ENCODE results near the gene ME1.

The ME1 gene

GRCh38 chr6:83169106-83169505 is 261.7 kb downstream of the ME1 start:
- ChIA-PET POLR2A (ENCODE audit: low non-redundant PET) (no interaction called here), CTCF (interaction anchor here (1.1 kb wide), 1 partner anchor 102 kb away, joined by 3 read pairs; no protein-coding TSS in a partner anchor)
- TF ChIP-seq, protein P1, sequence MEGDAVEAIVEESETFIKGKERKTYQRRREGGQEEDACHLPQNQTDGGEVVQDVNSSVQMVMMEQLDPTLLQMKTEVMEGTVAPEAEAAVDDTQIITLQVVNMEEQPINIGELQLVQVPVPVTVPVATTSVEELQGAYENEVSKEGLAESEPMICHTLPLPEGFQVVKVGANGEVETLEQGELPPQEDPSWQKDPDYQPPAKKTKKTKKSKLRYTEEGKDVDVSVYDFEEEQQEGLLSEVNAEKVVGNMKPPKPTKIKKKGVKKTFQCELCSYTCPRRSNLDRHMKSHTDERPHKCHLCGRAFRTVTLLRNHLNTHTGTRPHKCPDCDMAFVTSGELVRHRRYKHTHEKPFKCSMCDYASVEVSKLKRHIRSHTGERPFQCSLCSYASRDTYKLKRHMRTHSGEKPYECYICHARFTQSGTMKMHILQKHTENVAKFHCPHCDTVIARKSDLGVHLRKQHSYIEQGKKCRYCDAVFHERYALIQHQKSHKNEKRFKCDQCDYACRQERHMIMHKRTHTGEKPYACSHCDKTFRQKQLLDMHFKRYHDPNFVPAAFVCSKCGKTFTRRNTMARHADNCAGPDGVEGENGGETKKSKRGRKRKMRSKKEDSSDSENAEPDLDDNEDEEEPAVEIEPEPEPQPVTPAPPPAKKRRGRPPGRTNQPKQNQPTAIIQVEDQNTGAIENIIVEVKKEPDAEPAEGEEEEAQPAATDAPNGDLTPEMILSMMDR (conservative IDR thresholded peaks at IDR 0.05; ENCODE audit: low read depth), result no peak
- no peak for DNase-seq (ENCODE audit: low spot score)
- no peak overlapping the region for H3K27ac ChIP-seq

DNA sequence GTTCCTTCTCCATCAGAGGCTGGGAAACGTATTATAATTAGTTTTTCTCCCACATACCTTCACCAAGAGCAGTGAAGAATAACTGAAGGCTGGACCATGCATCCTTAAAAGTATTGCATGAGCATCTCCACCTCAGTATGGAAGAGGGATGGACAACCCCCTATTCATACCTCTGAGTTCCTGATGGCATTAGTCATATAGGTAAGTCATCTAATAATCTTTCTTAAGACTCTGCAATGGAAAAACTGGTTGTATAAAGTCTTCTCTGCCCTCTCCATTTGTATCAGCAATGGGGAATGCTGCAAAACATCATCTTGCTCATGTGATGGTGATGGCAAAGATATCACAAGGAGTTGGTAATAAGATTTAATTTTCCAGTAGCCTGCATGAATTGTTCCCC is 262.3 kb downstream of the ME1 start:
- CTCF ChIA-PET, result no interaction called here
- POLR2A ChIA-PET (ENCODE audit: low non-redundant PET), result no interaction called here
- peak; percentile 9 for DNase-seq (ENCODE audit: low spot score)
- TF ChIP-seq, protein P1 (conservative IDR thresholded peaks at IDR 0.05; ENCODE audit: low read depth), result no peak
- H3K27ac ChIP-seq, result no peak overlapping the region

GRCh38 chr6:83167726-83168278 is 263.0 kb downstream of the ME1 start:
- TF ChIP-seq, protein P1 (conservative IDR thresholded peaks at IDR 0.05; ENCODE audit: low read depth), result no peak
- no peak for DNase-seq (ENCODE audit: low spot score)
- no peak overlapping the region for H3K27ac ChIP-seq
- POLR2A ChIA-PET (ENCODE audit: low non-redundant PET), result no interaction called here
- CTCF ChIA-PET, result interaction anchor here (0.6 kb wide), 1 partner anchor 9 kb away, joined by 3 read pairs; no protein-coding TSS in a partner anchor

Measured in RWPE1 (cell line).